ENCODE data around the gene PPM1H.
"Not testable (repeated sequence)": the region's sequence is repeated elsewhere in the genome, so short reads cannot be mapped to it uniquely, and the experiment has no call there.

PPM1H gene

DNA sequence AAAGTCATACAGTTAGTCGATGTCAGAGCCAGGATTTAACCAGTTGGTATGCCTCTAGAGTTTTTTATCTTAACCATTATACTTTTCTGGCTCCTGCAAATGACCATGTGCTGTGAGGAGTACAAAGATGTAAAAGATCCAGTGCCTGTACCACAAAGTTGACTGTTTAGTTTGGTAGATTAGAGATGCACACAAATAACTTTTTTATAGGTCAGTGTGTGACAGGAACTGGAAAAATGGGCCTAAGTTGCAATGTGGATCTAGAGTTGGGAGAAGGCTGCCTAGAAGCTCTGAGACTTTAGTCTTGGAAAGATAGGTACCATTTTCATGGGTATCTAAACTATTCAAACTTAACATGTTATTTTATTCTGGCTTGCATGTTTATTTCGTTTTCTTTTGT lies 32.8 kb upstream of the PPM1H start:
- no peaks in the 10 kb centered on the region for H3K36me3 ChIP-seq
- no peak overlapping the region for H3K9ac ChIP-seq
- H3K27ac ChIP-seq, result no peak overlapping the region
- no peaks in the 10 kb centered on the region for H3K4me1 ChIP-seq
- H4K20me1 ChIP-seq, result no peaks in the 10 kb centered on the region
- H3K9me3 ChIP-seq (replicated peaks in 1 of 11), result peaks cover 0 to 6% (median 0%) of the 10 kb centered on the region in 11 experiments; a peak in 2 of 22 replicates
- H3K27me3 ChIP-seq, result no peaks in the 10 kb centered on the region
- no peak overlapping the region for H3K4me2 ChIP-seq
- H3K4me3 ChIP-seq, result no peak overlapping the region
- TF ChIP-seq Cebpa-rat (IDR thresholded peaks at IDR 0.05), result no peak

DNA sequence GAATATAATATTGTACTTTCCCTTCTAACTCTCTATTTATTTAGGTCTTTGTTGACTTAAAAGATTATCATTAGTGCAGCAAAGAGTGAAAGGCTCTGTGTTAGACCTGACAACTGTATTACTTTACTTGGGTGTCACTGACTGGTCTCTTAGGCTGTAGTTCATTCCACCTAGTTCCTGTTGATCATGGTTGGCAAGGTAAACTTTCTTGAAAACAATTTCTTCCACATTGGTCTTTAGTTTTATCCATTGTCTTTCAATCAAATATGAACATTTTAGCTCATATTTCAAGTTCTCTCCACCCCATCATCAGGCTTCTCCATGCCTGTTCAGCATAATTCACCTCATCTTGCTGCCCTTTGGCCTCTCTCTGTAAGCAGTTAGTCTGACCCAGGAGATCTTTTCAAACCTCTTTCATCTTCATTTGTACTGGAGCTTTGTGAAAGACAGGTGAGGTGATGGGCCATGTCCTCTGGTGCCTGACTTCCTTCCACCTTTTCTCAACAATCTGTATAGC lies 32.1 kb upstream of the PPM1H start:
- H3K9me3 ChIP-seq (replicated peaks in 1 of 11), result peaks cover 0 to 13% (median 0%) of the 10 kb centered on the region in 11 experiments; a peak in 4 of 22 replicates
- H3K27ac ChIP-seq, result no peak overlapping the region
- H3K4me2 ChIP-seq, result no peak overlapping the region
- H3K27me3 ChIP-seq, result no peaks in the 10 kb centered on the region
- H3K4me3 ChIP-seq, result no peak overlapping the region
- H3K4me1 ChIP-seq, result no peaks in the 10 kb centered on the region
- H4K20me1 ChIP-seq, result no peaks in the 10 kb centered on the region
- H3K36me3 ChIP-seq, result no peaks in the 10 kb centered on the region
- no peak for TF ChIP-seq Cebpa-rat (IDR thresholded peaks at IDR 0.05)
- no peak overlapping the region for H3K9ac ChIP-seq

DNA sequence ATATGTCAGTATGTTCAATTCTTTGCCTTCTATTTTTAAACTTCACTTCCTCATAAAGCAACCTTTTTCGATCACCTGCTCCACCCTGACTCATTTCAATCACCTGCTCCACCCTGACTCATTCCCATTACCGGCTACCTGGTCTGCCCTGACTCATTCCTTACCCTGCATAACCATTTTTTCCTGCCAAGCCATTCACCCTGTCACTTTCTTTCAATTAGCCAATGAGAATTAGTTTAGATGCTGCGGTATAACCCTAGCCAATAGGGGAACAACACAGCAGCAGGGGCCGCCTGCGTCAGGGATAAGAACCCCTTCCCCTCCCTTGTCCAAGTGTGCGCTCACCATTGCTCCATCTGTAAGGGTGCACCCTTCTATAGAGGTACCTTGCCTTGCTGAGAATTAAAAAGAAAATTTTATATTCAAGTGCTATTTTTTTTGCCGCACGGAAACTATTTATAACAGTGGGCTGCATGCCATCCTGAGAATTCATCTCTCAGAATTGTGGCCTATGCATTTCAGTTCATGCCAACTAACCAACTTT lies 31.6 kb upstream of the PPM1H start:
- H3K27ac ChIP-seq, H3K27me3 ChIP-seq, H3K4me1 ChIP-seq, H3K9ac ChIP-seq, H4K20me1 ChIP-seq, H3K36me3 ChIP-seq, H3K4me3 ChIP-seq, H3K4me2 ChIP-seq: not testable (repeated sequence)
- H3K9me3 ChIP-seq (replicated peaks in 1 of 11), result peaks cover 0 to 14% (median 0%) of the 10 kb centered on the region in 11 experiments; a peak in 4 of 22 replicates

DNA sequence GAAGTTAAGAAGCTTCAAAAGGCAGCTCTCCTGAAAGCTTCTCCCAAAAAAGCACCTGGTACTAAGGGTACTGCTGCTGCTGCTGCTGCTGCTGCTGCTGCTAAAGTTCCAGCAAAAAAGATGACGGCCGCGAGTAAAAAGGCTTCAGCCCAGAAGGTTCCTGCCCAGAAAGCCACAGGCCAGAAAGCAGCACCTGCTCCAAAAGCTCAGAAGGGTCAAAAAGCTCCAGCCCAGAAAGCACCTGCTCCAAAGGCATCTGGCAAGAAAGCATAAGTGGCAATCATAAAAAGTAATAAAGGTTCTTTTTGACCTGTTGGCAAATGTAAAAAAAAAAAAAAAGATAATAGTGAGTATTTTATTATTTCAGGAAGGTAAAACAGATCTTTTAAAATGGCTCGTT lies 30.8 kb upstream of the PPM1H start:
- not testable (repeated sequence) for H3K4me2 ChIP-seq, H3K27ac ChIP-seq, H3K9ac ChIP-seq, H4K20me1 ChIP-seq, H3K4me1 ChIP-seq, H3K36me3 ChIP-seq, H3K27me3 ChIP-seq, H3K4me3 ChIP-seq
- peaks cover 0 to 14% (median 0%) of the 10 kb centered on the region in 11 experiments; a peak in 4 of 22 replicates for H3K9me3 ChIP-seq (replicated peaks in 1 of 11)

DNA sequence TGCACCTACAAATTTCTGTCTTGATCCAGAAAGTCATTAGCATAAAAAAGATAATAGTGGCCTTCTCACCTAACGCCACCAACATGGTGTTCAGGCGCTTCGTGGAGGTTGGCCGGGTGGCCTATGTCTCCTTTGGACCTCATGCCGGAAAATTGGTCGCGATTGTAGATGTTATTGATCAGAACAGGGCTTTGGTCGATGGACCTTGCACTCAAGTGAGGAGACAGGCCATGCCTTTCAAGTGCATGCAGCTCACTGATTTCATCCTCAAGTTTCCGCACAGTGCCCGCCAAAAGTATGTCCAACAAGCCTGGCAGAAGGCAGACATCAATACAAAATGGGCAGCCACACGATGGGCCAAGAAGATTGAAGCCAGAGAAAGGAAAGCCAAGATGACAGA lies 30.3 kb upstream of the PPM1H start:
- not testable (repeated sequence) for H3K9ac ChIP-seq, H3K4me2 ChIP-seq, H3K27ac ChIP-seq, H3K36me3 ChIP-seq, H4K20me1 ChIP-seq, H3K4me3 ChIP-seq, H3K27me3 ChIP-seq, H3K4me1 ChIP-seq
- H3K9me3 ChIP-seq (replicated peaks in 1 of 11), result peaks cover 0 to 14% (median 0%) of the 10 kb centered on the region in 11 experiments; a peak in 4 of 22 replicates

DNA sequence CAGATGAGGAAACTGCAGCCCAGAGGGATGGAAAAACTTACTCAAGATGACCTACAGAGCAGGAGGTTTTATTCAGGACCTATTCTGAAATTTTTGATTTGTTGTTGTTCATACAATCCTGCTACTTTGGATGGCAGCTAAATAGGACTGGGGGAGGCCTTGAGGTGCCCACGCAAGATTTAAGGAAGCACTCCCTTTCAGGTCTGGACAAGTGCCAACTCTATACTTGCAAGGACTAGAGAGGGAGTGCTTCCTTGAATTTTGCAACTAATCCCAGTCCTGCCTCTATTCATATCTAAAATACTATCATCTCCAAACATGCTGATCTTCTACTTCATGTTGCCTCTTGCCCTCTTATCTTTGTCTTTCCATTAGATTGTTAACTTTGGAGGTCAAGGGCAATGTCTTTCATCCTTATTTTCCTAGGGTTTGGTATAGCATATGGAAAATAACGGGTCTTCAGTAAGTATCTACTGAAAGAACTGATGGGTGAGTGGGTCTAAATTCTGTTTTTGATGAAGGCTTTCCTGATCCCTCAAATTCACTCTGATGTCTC lies 28.6 kb upstream of the PPM1H start:
- no peaks in the 10 kb centered on the region for H3K27me3 ChIP-seq
- H3K36me3 ChIP-seq, result no peaks in the 10 kb centered on the region
- no peaks in the 10 kb centered on the region for H3K4me1 ChIP-seq
- H4K20me1 ChIP-seq, result no peaks in the 10 kb centered on the region
- peaks cover 0 to 14% (median 0%) of the 10 kb centered on the region in 11 experiments; a peak in 4 of 22 replicates for H3K9me3 ChIP-seq (replicated peaks in 1 of 11)
- no peak overlapping the region for H3K4me2 ChIP-seq
- H3K27ac ChIP-seq, result no peak overlapping the region
- no peak overlapping the region for H3K9ac ChIP-seq
- no peak overlapping the region for H3K4me3 ChIP-seq
- TF ChIP-seq Cebpa-rat (IDR thresholded peaks at IDR 0.05), result no peak

DNA sequence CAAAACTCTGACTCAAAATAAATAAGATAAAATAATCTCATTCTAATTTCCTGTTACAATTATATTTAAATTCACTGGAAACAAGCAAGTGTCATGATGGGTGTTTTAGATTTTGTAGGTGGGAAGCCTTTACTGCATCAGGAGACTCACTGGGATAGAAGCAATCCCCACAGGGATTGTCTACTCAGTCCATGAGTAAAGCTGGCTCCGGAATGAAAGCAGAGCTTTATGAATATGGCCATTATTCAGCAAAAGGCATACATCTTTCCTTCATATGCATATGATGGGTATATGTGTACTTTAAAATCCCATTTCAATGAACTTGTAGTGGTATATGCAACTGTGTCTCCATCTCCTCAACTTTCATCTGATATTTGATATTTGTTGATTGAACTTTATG lies 25.4 kb upstream of the PPM1H start:
- TF ChIP-seq Cebpa-rat (IDR thresholded peaks at IDR 0.05), result no peak
- 0 out of 20 replicates have a peak, but pooled peaks cover 0 to 4% (median 0%) of the 10 kb centered on the region in 10 experiments for H3K4me1 ChIP-seq
- H3K9me3 ChIP-seq (replicated peaks in 1 of 11), result peaks cover 0 to 14% (median 0%) of the 10 kb centered on the region in 11 experiments; a peak in 4 of 22 replicates
- H3K36me3 ChIP-seq, result no peaks in the 10 kb centered on the region
- no peak overlapping the region for H3K27ac ChIP-seq
- H3K9ac ChIP-seq, result no peak overlapping the region
- H4K20me1 ChIP-seq, result no peaks in the 10 kb centered on the region
- no peak overlapping the region for H3K4me2 ChIP-seq
- no peak overlapping the region for H3K4me3 ChIP-seq
- no peaks in the 10 kb centered on the region for H3K27me3 ChIP-seq

DNA sequence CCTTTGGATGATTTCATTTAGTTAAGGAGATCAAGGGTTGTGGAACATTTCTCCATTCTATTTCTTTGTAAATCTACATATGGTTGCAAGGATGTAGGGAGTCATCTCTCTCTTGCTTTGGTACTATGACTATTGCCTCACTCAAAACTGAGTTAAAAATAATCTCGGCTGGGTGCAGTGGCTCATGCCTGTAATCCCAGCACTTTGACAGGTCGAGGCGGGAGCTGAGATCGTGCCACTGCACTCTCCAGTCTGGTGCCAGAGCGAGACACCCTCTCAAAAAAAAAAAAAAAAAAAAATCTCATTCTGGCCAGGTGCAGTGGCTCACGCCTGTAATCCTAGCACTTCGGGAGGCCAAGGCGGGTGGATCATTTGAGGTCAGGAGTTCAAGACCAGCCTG lies 24.8 kb upstream of the PPM1H start:
- H4K20me1 ChIP-seq, result no peaks in the 10 kb centered on the region
- no peaks in the 10 kb centered on the region for H3K36me3 ChIP-seq
- H3K9ac ChIP-seq, result no peak overlapping the region
- H3K4me3 ChIP-seq, result no peak overlapping the region
- H3K27ac ChIP-seq, result no peak overlapping the region
- no peak overlapping the region for H3K4me2 ChIP-seq
- H3K4me1 ChIP-seq, result 0 out of 20 replicates have a peak, but pooled peaks cover 0 to 4% (median 0%) of the 10 kb centered on the region in 10 experiments
- TF ChIP-seq Cebpa-rat (IDR thresholded peaks at IDR 0.05), result no peak
- no peaks in the 10 kb centered on the region for H3K27me3 ChIP-seq
- peaks cover 0 to 14% (median 0%) of the 10 kb centered on the region in 11 experiments; a peak in 4 of 22 replicates for H3K9me3 ChIP-seq (replicated peaks in 1 of 11)

DNA sequence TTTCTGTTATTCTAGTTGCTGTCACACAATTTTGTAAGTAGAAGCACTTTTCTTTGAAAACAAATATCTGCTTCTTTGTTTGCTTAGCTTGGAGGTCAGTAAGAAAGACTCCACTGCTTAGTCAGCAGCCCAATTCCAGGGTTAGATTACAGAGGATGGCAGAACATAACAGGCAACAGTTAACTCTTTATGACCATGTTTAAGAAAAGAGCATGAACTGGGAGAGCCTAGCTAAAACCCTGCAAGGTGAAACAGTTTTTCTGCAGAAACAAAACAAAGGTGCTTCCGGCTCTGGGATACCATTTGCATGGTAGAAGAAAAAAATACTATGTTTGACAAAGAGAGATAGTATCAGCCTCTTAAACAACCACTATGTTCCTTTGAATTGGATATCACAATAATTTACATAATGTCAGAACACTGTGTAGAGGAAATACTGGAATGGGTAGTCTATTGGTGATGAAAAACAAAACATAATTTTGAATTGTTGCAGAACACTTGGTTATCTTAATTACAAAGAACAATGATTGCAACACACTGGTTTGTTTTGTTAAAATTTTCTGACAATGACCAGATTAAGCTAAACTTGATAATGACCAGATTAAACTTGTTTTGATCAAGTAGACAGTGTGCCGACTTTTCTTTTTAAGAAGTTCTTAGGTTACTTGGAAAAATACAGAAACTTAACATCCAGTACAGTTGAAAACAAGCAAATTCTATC lies 22.4 kb upstream of the PPM1H start:
- H4K20me1 ChIP-seq, result no peaks in the 10 kb centered on the region
- no peak overlapping the region for H3K9ac ChIP-seq
- no peak overlapping the region for H3K4me3 ChIP-seq
- H3K36me3 ChIP-seq, result no peaks in the 10 kb centered on the region
- 0 out of 22 replicates have a peak, but pooled peaks of 1 of the 11 experiments have one; percentile 19 for TF ChIP-seq Cebpa-rat (IDR thresholded peaks at IDR 0.05)
- H3K4me1 ChIP-seq, result 0 out of 20 replicates have a peak, but pooled peaks cover 0 to 4% (median 0%) of the 10 kb centered on the region in 10 experiments
- no peak overlapping the region for H3K27ac ChIP-seq
- peak overlapping the region in 2 of 11 experiments; percentile 16 to 23; a peak in 2 of 22 replicates for H3K4me2 ChIP-seq
- H3K27me3 ChIP-seq, result no peaks in the 10 kb centered on the region
- peaks cover 0 to 9% (median 0%) of the 10 kb centered on the region in 11 experiments; a peak in 4 of 22 replicates for H3K9me3 ChIP-seq (replicated peaks in 1 of 11)

Data from BLaER1 treated with 17β-estradiol and CSF1 and Interleukin-3, amounts not matched to agents 10 nM and 100 nM (cell line).